GM20000 (cell line): ENCODE data around the gene CEP290.

Experiments used
- DNase-seq: peaks from one replicate; pipeline ENCODE4 v3.0.0; 2012; ENCODE audit warnings: low spot score
- TF ChIP-seq, protein P1 (sequence below): IDR thresholded peaks from 2 replicates; pipeline ENCODE4 v1.5.1; 2012; ENCODE audit warnings: mild to moderate bottlenecking, control low read depth; ENCODE audit errors: extremely low read depth, missing control alignments

Gene CEP290, protein sequence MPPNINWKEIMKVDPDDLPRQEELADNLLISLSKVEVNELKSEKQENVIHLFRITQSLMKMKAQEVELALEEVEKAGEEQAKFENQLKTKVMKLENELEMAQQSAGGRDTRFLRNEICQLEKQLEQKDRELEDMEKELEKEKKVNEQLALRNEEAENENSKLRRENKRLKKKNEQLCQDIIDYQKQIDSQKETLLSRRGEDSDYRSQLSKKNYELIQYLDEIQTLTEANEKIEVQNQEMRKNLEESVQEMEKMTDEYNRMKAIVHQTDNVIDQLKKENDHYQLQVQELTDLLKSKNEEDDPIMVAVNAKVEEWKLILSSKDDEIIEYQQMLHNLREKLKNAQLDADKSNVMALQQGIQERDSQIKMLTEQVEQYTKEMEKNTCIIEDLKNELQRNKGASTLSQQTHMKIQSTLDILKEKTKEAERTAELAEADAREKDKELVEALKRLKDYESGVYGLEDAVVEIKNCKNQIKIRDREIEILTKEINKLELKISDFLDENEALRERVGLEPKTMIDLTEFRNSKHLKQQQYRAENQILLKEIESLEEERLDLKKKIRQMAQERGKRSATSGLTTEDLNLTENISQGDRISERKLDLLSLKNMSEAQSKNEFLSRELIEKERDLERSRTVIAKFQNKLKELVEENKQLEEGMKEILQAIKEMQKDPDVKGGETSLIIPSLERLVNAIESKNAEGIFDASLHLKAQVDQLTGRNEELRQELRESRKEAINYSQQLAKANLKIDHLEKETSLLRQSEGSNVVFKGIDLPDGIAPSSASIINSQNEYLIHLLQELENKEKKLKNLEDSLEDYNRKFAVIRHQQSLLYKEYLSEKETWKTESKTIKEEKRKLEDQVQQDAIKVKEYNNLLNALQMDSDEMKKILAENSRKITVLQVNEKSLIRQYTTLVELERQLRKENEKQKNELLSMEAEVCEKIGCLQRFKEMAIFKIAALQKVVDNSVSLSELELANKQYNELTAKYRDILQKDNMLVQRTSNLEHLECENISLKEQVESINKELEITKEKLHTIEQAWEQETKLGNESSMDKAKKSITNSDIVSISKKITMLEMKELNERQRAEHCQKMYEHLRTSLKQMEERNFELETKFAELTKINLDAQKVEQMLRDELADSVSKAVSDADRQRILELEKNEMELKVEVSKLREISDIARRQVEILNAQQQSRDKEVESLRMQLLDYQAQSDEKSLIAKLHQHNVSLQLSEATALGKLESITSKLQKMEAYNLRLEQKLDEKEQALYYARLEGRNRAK (N-terminal part only)

DNA sequence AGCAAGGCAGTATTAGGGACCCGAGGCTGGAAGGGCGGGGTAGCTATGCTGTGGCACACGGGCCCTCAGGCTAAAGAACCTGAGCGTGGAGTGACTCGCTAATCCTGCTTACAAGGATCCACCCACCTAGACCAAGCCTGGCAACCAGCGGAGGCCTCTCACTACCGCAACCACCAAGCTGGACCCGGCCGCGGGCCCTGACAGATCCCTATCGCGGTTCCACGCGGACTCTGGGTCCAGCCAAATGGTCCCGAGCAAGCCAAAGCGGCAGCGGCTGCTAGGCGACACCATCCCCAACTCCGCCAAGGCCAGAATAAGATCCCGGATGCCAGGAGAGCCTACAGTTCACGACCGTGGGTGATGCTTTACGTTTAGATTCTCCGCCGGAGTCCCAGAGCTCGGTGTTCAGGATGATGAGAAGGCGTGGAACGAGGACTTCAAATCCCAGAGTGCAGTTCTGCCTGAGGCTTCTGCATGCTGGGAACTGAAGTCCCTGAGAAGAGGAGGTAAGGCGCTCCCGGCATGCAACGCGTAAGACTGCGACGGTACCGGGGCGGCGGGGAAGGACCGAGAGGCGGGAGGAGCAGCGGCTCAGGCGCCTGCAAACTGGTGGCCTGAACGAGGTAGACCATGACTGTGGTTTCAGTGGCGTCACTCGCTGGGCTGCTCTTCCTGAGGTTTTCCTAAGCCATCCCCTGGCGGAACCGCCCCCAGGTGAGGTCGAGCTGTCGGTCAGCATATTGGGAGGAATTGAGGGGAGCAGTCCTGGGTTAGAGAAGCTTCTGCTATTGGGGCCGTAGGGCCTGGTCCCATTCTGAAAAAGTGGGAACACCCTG is at the start of gene CEP290, which contains the start of gene TMTC3:
Gene CEP290, minus strand, starts transcription at position 315 of the 836 bp plus-strand sequence. CDS start 781 bp downstream, outside the sequence.
Gene TMTC3, plus strand, starts transcription at position 534 of the 836 bp plus-strand sequence. CDS start 6,009 bp downstream, outside the sequence.
- TF ChIP-seq, protein P1, sequence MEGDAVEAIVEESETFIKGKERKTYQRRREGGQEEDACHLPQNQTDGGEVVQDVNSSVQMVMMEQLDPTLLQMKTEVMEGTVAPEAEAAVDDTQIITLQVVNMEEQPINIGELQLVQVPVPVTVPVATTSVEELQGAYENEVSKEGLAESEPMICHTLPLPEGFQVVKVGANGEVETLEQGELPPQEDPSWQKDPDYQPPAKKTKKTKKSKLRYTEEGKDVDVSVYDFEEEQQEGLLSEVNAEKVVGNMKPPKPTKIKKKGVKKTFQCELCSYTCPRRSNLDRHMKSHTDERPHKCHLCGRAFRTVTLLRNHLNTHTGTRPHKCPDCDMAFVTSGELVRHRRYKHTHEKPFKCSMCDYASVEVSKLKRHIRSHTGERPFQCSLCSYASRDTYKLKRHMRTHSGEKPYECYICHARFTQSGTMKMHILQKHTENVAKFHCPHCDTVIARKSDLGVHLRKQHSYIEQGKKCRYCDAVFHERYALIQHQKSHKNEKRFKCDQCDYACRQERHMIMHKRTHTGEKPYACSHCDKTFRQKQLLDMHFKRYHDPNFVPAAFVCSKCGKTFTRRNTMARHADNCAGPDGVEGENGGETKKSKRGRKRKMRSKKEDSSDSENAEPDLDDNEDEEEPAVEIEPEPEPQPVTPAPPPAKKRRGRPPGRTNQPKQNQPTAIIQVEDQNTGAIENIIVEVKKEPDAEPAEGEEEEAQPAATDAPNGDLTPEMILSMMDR = no peak
- DNase-seq = peak; percentile 87

DNA sequence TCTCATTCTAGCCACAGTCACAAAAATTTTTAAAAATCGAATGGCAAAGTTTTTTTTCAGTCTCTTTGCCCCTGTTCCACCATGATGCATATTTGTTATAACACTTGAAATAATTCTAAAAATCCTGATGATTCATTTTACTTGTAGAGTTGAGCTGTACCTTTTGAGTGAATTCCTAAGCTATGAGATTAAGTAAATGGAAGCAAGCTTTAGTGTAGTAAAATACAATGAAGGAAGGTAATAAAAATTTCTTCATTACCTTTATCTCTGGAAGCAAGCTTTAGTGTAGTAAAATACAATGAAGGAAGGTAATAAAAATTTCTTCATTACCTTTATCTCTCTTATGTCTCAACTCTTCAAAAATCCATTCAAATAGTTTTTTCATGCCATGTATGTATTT is 46.3 kb upstream of the CEP290 start:
- TF ChIP-seq, protein P1 = no peak
- no peak for DNase-seq

DNA sequence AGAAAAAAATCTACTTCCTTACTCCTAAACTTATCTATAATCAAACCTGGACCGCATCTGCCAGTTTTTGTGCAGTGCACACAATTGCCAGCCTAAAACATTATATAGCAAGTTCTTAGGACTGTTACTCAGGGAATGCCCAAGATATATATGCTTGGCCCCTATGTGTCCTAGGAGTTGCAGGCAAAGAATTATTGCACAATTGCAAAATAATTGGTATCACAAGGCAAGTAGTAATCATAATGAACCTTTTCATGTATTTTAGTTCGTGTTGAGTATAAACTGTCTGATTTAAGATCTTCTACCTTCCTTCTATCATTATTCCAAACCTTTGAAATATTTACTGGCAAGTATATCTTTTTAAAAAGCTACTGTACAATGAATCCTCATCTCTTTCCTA is 45.7 kb upstream of the CEP290 start:
- TF ChIP-seq, protein P1 = no peak

DNA sequence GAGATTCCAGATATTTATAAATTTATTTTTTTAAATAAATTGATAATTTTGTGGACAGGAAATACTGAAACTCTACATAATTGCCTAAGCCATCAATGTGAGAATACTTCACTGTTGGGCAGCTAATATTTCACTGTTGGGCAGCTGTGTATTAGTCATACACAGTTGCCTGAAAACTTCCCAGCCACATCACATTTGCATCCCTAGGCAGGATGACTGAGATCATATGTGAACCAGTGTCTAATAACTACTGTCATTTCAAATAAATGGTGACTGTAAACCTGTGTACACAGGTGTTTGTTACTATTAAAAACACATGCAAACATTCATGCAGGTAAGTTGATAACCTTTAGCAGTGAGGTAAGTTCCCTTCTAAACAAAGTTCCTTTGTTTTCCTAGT is 44.1 kb upstream of the CEP290 start:
- DNase-seq = no peak
- TF ChIP-seq, protein P1 = no peak

More for the DNA sequence above, 45.7 kb upstream of the CEP290 start:
- DNase-seq = no peak

DNA sequence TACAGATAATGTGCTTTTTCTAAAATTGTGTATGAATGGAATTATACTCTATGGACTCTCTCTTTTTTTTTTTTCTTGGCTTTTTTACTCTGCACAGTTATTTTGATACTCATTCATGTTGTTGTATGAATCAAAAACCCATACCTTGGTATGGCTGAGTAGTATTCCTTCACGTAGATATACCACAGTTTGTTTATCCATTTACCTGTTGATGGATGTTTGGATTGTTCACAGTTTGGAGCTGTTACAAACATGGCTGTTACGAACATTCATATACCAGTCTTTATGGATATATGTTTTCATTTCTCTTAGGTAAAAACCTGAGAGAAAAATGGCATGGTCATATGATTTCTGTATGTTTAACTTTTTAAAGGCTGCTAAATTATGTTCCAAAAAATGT is 43.4 kb upstream of the CEP290 start:
- TF ChIP-seq, protein P1 = no peak
- DNase-seq = no peak

DNA sequence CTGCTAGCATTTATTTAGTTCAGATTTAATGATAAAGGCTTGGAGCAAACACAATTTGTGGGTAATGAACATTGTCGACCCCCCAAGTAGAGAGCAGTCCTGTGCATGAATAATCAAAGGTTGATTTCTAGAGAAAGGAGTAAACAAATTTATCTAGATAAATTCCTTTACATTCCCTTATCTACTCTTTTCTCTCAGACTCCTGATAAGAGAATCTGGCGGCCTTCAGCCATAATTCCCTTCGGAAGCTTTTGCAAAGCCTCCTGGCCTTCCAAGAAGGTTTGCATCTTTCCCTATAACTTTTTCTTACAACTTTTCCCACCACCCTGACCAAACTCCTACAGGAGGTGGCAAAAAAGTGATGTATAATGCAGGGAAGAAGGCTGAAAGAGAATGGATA is 42.3 kb upstream of the CEP290 start:
- no peak for DNase-seq
- TF ChIP-seq, protein P1 = no peak
